ENCODE results near the gene PROCR. TPM values are rescaled to one million over a fixed set of nuclear protein-coding genes. Genes with fewer than 3 reads are reported as not detected.
A peak's percentile ranks its signal among the peaks of the same experiment; 100 is the strongest.
"Not testable (repeated sequence)": the region's sequence is repeated elsewhere in the genome, so short reads cannot be mapped to it uniquely, and the experiment has no call there.

PROCR gene
- total and polyA plus RNA-seq, 10 donors: 5.0 to 104 (median 26.7) TPM

DNA sequence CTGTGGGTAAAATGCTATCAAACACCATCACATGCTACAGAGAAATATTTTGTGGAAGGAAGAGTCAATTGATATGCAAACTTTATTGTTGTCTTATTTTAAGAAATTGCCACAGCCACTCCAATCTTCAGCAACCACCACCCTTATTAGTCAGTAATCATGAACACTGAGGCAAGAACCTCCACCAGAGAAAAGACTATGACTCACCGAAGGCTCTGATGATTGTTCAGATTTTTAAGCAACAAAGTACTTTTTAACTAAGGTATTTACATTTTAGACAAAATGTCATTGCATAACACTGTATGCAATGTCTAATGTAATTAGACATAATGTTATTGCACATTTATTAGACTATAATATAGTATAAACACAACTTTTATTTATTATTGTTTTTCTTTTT is 28.4 kb downstream of the PROCR start:
- H3K27ac ChIP-seq: no peak overlapping the region
- peaks cover 0 to 49% (median 35%) of the 10 kb centered on the region in 8 donors for H3K9me3 ChIP-seq
- DNase-seq: no peak
- H3K4me3 ChIP-seq: no peak overlapping the region
- no peaks in the 10 kb centered on the region for H3K4me1 ChIP-seq
- H3K27me3 ChIP-seq (replicated peaks in 1 of 7): no peaks in the 10 kb centered on the region
- TF ChIP-seq POLR2AphosphoS5 (IDR thresholded peaks at IDR 0.05): no peak
- TF ChIP-seq, protein P1, sequence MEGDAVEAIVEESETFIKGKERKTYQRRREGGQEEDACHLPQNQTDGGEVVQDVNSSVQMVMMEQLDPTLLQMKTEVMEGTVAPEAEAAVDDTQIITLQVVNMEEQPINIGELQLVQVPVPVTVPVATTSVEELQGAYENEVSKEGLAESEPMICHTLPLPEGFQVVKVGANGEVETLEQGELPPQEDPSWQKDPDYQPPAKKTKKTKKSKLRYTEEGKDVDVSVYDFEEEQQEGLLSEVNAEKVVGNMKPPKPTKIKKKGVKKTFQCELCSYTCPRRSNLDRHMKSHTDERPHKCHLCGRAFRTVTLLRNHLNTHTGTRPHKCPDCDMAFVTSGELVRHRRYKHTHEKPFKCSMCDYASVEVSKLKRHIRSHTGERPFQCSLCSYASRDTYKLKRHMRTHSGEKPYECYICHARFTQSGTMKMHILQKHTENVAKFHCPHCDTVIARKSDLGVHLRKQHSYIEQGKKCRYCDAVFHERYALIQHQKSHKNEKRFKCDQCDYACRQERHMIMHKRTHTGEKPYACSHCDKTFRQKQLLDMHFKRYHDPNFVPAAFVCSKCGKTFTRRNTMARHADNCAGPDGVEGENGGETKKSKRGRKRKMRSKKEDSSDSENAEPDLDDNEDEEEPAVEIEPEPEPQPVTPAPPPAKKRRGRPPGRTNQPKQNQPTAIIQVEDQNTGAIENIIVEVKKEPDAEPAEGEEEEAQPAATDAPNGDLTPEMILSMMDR (IDR thresholded peaks at IDR 0.05 in 8 of 11, conservative IDR thresholded peaks at IDR 0.05 in 3 of 11): no peak
- TF ChIP-seq POLR2A (IDR thresholded peaks at IDR 0.05): no peak
- intact Hi-C loops (cut with DNase I; ENCODE audit: low total_unique reads): loop anchor here (10.0 kb wide), 1 partner anchor 55 kb away; the partner anchor contains the start of gene EDEM2
- peaks cover 0 to 11% (median 0%) of the 10 kb centered on the region in 6 donors for H3K36me3 ChIP-seq
- 95 to 97% (median 96%) methylated on average over 1 of the region's 1 CpG for WGBS, 5 donors

DNA sequence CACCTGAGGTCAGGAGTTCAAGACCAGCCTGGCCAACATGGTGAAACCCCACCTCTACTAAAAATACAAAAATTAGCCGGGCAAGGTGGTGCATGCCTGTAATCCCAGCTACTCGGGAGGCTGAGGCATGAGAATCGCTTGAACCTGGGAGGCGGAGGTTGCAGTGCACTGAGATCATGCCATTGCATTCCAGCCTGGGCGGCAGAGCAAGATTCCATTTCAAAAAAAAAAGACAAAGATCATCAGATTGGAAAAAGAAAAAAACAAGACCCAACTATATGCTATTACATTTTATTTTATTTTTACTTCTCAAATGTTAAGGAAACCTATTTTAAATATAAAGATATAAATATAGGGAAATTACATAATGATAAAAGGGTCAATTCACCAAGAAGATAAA is 29.6 kb downstream of the PROCR start:
- H3K27me3 ChIP-seq (replicated peaks in 1 of 7); H3K4me1 ChIP-seq; H3K4me3 ChIP-seq; DNase-seq; H3K27ac ChIP-seq: not testable (repeated sequence)
- intact Hi-C loops (cut with DNase I; ENCODE audit: low total_unique reads): loop anchor here (10.0 kb wide), 1 partner anchor 57 kb away; the partner anchor contains the start of gene EDEM2
- H3K9me3 ChIP-seq: peaks cover 0 to 37% (median 24%) of the 10 kb centered on the region in 8 donors
- 93 to 96% (median 94%) methylated on average over 5 of the region's 5 CpGs for WGBS, 5 donors
- peaks cover 0 to 11% (median 0%) of the 10 kb centered on the region in 6 donors for H3K36me3 ChIP-seq

DNA sequence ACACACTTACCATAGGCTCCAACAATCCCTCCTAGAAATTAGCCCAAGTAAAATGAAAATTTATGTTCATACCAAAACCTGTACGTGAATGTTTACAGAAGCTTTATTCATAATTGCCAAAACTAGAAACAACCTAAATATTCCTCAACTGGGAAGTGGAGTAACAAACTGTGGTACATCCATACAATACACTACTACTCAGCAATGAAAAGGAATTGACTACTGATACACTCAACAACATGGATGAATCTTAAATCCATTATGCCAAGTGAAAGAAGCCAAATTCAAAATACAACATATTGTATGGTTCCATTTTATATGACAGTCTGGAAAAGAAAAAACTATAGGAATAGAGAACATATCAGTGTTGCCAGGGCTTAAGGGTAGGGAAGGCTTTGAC is 34.9 kb downstream of the PROCR start:
- intact Hi-C loops (cut with DNase I; ENCODE audit: low total_unique reads): loop anchor here (5.0 to 10.0 kb wide), 2 partner anchors 62 to 110 kb away; partner anchors contain the start of gene EDEM2
- DNase-seq: no peak
- H3K4me1 ChIP-seq: peaks cover 0 to 12% (median 3%) of the 10 kb centered on the region in 6 donors
- peaks cover 0 to 9% (median 0%) of the 10 kb centered on the region in 8 donors for H3K9me3 ChIP-seq
- peaks cover 0 to 6% (median 0%) of the 10 kb centered on the region in 6 donors for H3K36me3 ChIP-seq
- TF ChIP-seq POLR2AphosphoS5 (IDR thresholded peaks at IDR 0.05) (no peak), POLR2A (IDR thresholded peaks at IDR 0.05) (no peak)
- TF ChIP-seq, protein P1 (IDR thresholded peaks at IDR 0.05 in 8 of 11, conservative IDR thresholded peaks at IDR 0.05 in 3 of 11): no peak
- peak overlapping the region in 2 of 8 donors; percentile 77 to 83 for H3K27ac ChIP-seq
- 83 to 100% (median 97%) methylated on average over 1 of the region's 1 CpG for WGBS, 5 donors
- H3K27me3 ChIP-seq (replicated peaks in 1 of 7): no peaks in the 10 kb centered on the region
- no peak overlapping the region for H3K4me3 ChIP-seq

DNA sequence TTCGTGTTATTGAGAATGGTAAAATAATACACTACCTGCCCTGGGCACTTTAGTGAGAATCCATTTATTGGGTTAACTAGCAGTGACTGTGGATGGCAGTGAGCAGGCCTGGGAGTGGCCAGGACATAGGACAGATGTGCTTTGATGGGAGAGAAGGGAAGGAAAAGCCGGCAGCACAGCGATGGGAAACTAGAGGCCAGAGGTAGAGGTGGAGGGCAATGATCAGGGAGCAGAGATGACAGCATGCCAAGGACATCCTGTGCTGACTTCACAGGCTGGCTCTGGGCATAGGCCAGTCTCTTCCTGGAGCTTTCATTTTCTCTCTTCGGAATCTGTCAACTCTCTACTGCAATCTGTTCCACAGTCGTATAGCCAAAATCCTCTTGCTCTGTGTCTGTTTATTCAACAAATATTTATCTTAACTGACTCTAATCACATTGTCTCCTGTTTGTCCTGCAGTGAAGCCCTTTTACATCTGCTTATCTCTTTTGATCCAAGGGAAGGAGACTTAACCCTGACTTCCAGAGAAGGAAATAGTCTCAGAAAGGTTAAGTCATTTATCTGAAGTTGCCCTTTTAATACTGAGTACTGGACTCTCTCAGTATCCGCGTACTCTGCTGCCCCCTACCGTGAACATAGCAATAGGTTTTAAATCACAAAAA is 36.2 kb downstream of the PROCR start:
- no peaks in the 10 kb centered on the region for H3K27me3 ChIP-seq (replicated peaks in 1 of 7)
- peaks cover 0 to 15% (median 0%) of the 10 kb centered on the region in 6 donors for H3K36me3 ChIP-seq
- peak overlapping the region; percentile 28 to 83 (median 74) for H3K27ac ChIP-seq
- WGBS, 5 donors: 34 to 43% (median 40%) methylated on average over 8 of the region's 8 CpGs
- H3K4me3 ChIP-seq: peak overlapping the region in 3 of 8 donors; percentile 9 to 30 (median 21)
- intact Hi-C loops (cut with DNase I; ENCODE audit: low total_unique reads): loop anchor here (5.0 to 10.0 kb wide), 2 partner anchors 63 to 111 kb away; partner anchors contain the start of gene EDEM2
- H3K4me1 ChIP-seq: peaks cover 0 to 12% (median 3%) of the 10 kb centered on the region in 6 donors
- peak; percentile 85 for DNase-seq
- peaks cover 0 to 8% (median 0%) of the 10 kb centered on the region in 8 donors for H3K9me3 ChIP-seq
- TF ChIP-seq POLR2AphosphoS5 (IDR thresholded peaks at IDR 0.05): peak in 2 of 3 donors; percentile 73 to 86
- TF ChIP-seq POLR2A (IDR thresholded peaks at IDR 0.05): no peak
- TF ChIP-seq, protein P1 (IDR thresholded peaks at IDR 0.05 in 8 of 11, conservative IDR thresholded peaks at IDR 0.05 in 3 of 11): peak in 10 of 11 experiments; percentile 63 to 93 (median 76)
